Chondrocyte (in vitro differentiated cells): ENCODE measurements around the gene PLCB4. TPM values are rescaled to one million over a fixed set of nuclear protein-coding genes. Genes with fewer than 3 reads are reported as not detected.

Experiments used
- DNase-seq: peaks from one replicate; pipeline ENCODE4 v3.0.0; 2021; ENCODE audit warnings: mixed read lengths, low spot score
- H3K27ac Mint-ChIP-seq: one replicate; pipeline ENCODE4 v1.8.0; 2021; ENCODE audit warnings: mild to moderate bottlenecking, moderate library complexity, mixed read lengths; ENCODE audit not compliant: unreplicated experiment
- H3K27me3 Mint-ChIP-seq: 2 replicates; pipeline ENCODE4 v1.8.0; 2021; ENCODE audit warnings: low read depth, mixed read lengths
- H3K36me3 Mint-ChIP-seq: 2 replicates; pipeline ENCODE4 v1.8.0; 2021; ENCODE audit warnings: low read depth, mixed read lengths
- H3K4me1 Mint-ChIP-seq: 2 replicates; pipeline ENCODE4 v1.8.0; 2021; ENCODE audit warnings: low read depth, mild to moderate bottlenecking, mixed read lengths
- H3K4me3 Mint-ChIP-seq: one replicate; pipeline ENCODE4 v1.8.0; 2021; ENCODE audit warnings: mild to moderate bottlenecking, moderate library complexity, mixed read lengths; ENCODE audit not compliant: unreplicated experiment
- H3K9me3 Mint-ChIP-seq: 2 replicates; pipeline ENCODE4 v1.8.0; 2021; ENCODE audit warnings: low read depth, mixed read lengths
- CTCF ChIP-seq: fragments of 200-600 bp; sonication (generic); IDR thresholded peaks from 2 replicates; pipeline ENCODE4 v1.5.0; 2021; ENCODE audit warnings: antibody characterized with exemption, mild to moderate bottlenecking, moderate library complexity
- total RNA-seq: library from RNA; stranded (reverse); gene quantifications from 3 replicates; pipeline ENCODE4 v1.2.1, GENCODE V29; 2021

Gene PLCB4
- total RNA-seq, 1 donor from 2014 or later, result 13.3 TPM

GRCh38 chr20:9496155-9496554 is 427.3 kb downstream of the PLCB4 start:
- Mint-ChIP-seq H3K36me3 (peaks cover 1% of the 10 kb centered on the region), H3K27ac (no peak overlapping the region), H3K27me3 (no peaks in the 10 kb centered on the region), H3K4me3 (no peak overlapping the region), H3K9me3 (peaks cover 3% of the 10 kb centered on the region), H3K4me1 (peaks cover 26% of the 10 kb centered on the region)
- TF ChIP-seq CTCF, result no peak
- DNase-seq, result no peak

- H3K27me3 Mint-ChIP-seq, result no peaks in the 10 kb centered on the region
- peaks cover 1% of the 10 kb centered on the region for H3K36me3 Mint-ChIP-seq
- peaks cover 7% of the 10 kb centered on the region for H3K4me1 Mint-ChIP-seq
- no peak overlapping the region for H3K27ac Mint-ChIP-seq
- H3K9me3 Mint-ChIP-seq, result peaks cover 3% of the 10 kb centered on the region
- no peak for TF ChIP-seq CTCF
- H3K4me3 Mint-ChIP-seq, result no peak overlapping the region
- no peak for DNase-seq
Observed at GRCh38 chr20:9498322-9498721, 429.4 kb downstream of the PLCB4 start.

- DNase-seq, result no peak
- Mint-ChIP-seq H3K4me1 (no peaks in the 10 kb centered on the region), H3K4me3 (no peak overlapping the region), H3K36me3 (peaks cover 1% of the 10 kb centered on the region), H3K9me3 (peaks cover 3% of the 10 kb centered on the region), H3K27ac (no peak overlapping the region), H3K27me3 (no peaks in the 10 kb centered on the region)
- no peak for TF ChIP-seq CTCF
Observed at GRCh38 chr20:9499126-9499899, 430.4 kb downstream of the PLCB4 start.

- no peak overlapping the region for H3K4me3 Mint-ChIP-seq
- no peak for TF ChIP-seq CTCF
- no peaks in the 10 kb centered on the region for H3K27me3 Mint-ChIP-seq
- DNase-seq, result no peak
- no peaks in the 10 kb centered on the region for H3K4me1 Mint-ChIP-seq
- peaks cover 3% of the 10 kb centered on the region for H3K9me3 Mint-ChIP-seq
- H3K36me3 Mint-ChIP-seq, result peaks cover 1% of the 10 kb centered on the region
- H3K27ac Mint-ChIP-seq, result no peak overlapping the region
Observed at GRCh38 chr20:9500121-9500520, 431.2 kb downstream of the PLCB4 start.

GRCh38 chr20:9501473-9501872 is 432.6 kb downstream of the PLCB4 start:
- no peak for TF ChIP-seq CTCF
- H3K9me3 Mint-ChIP-seq, result no peaks in the 10 kb centered on the region
- H3K4me1 Mint-ChIP-seq, result no peaks in the 10 kb centered on the region
- DNase-seq, result no peak
- H3K36me3 Mint-ChIP-seq, result no peaks in the 10 kb centered on the region
- H3K27ac Mint-ChIP-seq, result no peak overlapping the region
- no peak overlapping the region for H3K4me3 Mint-ChIP-seq
- peaks cover 3% of the 10 kb centered on the region for H3K27me3 Mint-ChIP-seq
